GM23338 (cell line): ENCODE measurements around the gene KIAA1328. TPM values are rescaled to one million over a fixed set of nuclear protein-coding genes. Genes with fewer than 3 reads are reported as not detected.

Experiments used
- ATAC-seq: fragments of 200-7000 bp; cut with Tn5 transposase; 3 replicates; pipeline ENCODE4 v1.9.1; 2020
- DNase-seq: peaks from one replicate; pipeline ENCODE4 v3.0.0-alpha.2; 2015; ENCODE audit warnings: low spot score
- H2AFZ ChIP-seq: fragments of 200-600 bp; sonication (generic); 2 replicates; pipeline ENCODE4 v1.8.0; 2016; ENCODE audit warnings: antibody characterized with exemption, mild to moderate bottlenecking, moderate library complexity
- H3F3A ChIP-seq: fragments of 200-600 bp; sonication (generic); replicated peaks from 2 replicates; pipeline ENCODE4 v1.8.0; 2017; ENCODE audit warnings: antibody characterized with exemption, mixed run types, low read depth
- H3K27ac ChIP-seq: fragments of 200-600 bp; sonication (generic); 2 replicates; pipeline ENCODE4 v1.6.1; 2016; ENCODE audit warnings: low read depth
- H3K27me3 ChIP-seq: fragments of 200-600 bp; sonication (generic); 2 replicates; pipeline ENCODE4 v1.8.0; 2016; ENCODE audit warnings: mild to moderate bottlenecking, mixed run types, moderate library complexity; ENCODE audit not compliant: insufficient read depth
- H3K36me3 ChIP-seq: fragments of 200-600 bp; sonication (generic); 2 replicates; pipeline ENCODE4 v1.8.0; 2016; ENCODE audit warnings: mild to moderate bottlenecking; ENCODE audit not compliant: insufficient read depth
- H3K4me1 ChIP-seq: fragments of 200-600 bp; sonication (generic); 2 replicates; pipeline ENCODE4 v1.8.0; 2016; ENCODE audit warnings: mild to moderate bottlenecking, moderate library complexity; ENCODE audit not compliant: insufficient read depth
- H3K4me2 ChIP-seq: fragments of 200-600 bp; sonication (generic); 2 replicates; pipeline ENCODE4 v1.7.1; 2017; ENCODE audit warnings: mixed run types
- H3K4me3 ChIP-seq: fragments of 200-600 bp; sonication (generic); 2 replicates; pipeline ENCODE4 v1.6.1; 2016; ENCODE audit warnings: mixed run types
- H3K79me2 ChIP-seq: fragments of 200-600 bp; sonication (generic); replicated peaks from 2 replicates; pipeline ENCODE4 v1.8.0; 2017; ENCODE audit warnings: mild to moderate bottlenecking; ENCODE audit not compliant: insufficient read depth
- H3K9me2 ChIP-seq: fragments of 200-600 bp; sonication (generic); 2 replicates; pipeline ENCODE4 v1.8.0; 2017; ENCODE audit not compliant: insufficient read depth
- H4K20me1 ChIP-seq: fragments of 200-600 bp; sonication (generic); replicated peaks from 2 replicates; pipeline ENCODE4 v1.8.0; 2017; ENCODE audit warnings: mild to moderate bottlenecking; ENCODE audit not compliant: insufficient read depth
- H3K27ac Mint-ChIP-seq: 2 replicates; pipeline ENCODE4 v1.8.0; 2020; ENCODE audit warnings: inconsistent platforms, mild to moderate bottlenecking, moderate library complexity, mixed read lengths
- H3K27me3 Mint-ChIP-seq: 3 replicates; pipeline ENCODE4 v1.8.0; 2022; ENCODE audit warnings: low read depth, mild to moderate bottlenecking, moderate library complexity, mixed read lengths, inconsistent platforms; ENCODE audit not compliant: insufficient read depth, poor library complexity
- H3K36me3 Mint-ChIP-seq: 3 replicates; pipeline ENCODE4 v1.8.0; 2021; ENCODE audit warnings: low read depth, mild to moderate bottlenecking, inconsistent platforms, moderate library complexity, mixed read lengths
- H3K4me1 Mint-ChIP-seq: 3 replicates; pipeline ENCODE4 v1.8.0; 2020; ENCODE audit warnings: mild to moderate bottlenecking, inconsistent platforms, mixed read lengths
- H3K4me3 Mint-ChIP-seq: 3 replicates; pipeline ENCODE4 v1.8.0; 2021; ENCODE audit warnings: moderate library complexity, mild to moderate bottlenecking, inconsistent platforms, mixed read lengths
- H3K9me3 Mint-ChIP-seq: 3 replicates; pipeline ENCODE4 v1.8.0; 2020; ENCODE audit warnings: moderate library complexity, mild to moderate bottlenecking, inconsistent platforms, mixed read lengths
- CREB1 ChIP-seq: fragments of 250-450 bp; sonication (Bioruptor Pico); IDR thresholded peaks from 2 replicates; pipeline ENCODE4 v1.5.0; 2020; ENCODE audit warnings: low read depth, mild to moderate bottlenecking, moderate library complexity
- CTCF ChIP-seq, 2 experiments: fragments of 200-600 bp in 1 of 2; sonication (generic) in 1 of 2; conservative IDR thresholded peaks; 2 replicates each; pipeline versions ENCODE4 v1.5.1 to v1.6.1; 2016 to 2017; ENCODE audit warnings: antibody characterized with exemption in 2 of 2, low read depth in 2 of 2, mild to moderate bottlenecking in 2 of 2, moderate library complexity in 1 of 2
- ETS1 ChIP-seq: IDR thresholded peaks from 2 replicates; pipeline ENCODE4 v1.6.1; 2016; ENCODE audit warnings: antibody characterized with exemption
- EZH2 ChIP-seq: fragments of 200-600 bp; sonication (generic); IDR thresholded peaks from one replicate; pipeline ENCODE4 v1.8.0; 2017; ENCODE audit warnings: antibody characterized with exemption, mild to moderate bottlenecking, low read depth; ENCODE audit not compliant: unreplicated experiment
- EZH2phosphoT487 ChIP-seq: fragments of 200-600 bp; sonication (generic); IDR thresholded peaks from one replicate; pipeline ENCODE4 v1.8.1; 2018; ENCODE audit warnings: antibody characterized with exemption; ENCODE audit not compliant: unreplicated experiment
- JUNB ChIP-seq: IDR thresholded peaks from one replicate; pipeline ENCODE4 v1.6.1; 2016; ENCODE audit warnings: antibody characterized with exemption; ENCODE audit not compliant: unreplicated experiment
- NANOG ChIP-seq: IDR thresholded peaks from 2 replicates; pipeline ENCODE4 v1.6.1; 2016; ENCODE audit warnings: antibody characterized with exemption, borderline replicate concordance
- POLR2AphosphoS5 ChIP-seq: IDR thresholded peaks from 2 replicates; pipeline ENCODE4 v1.6.1; 2016; ENCODE audit warnings: antibody characterized with exemption, low read depth
- REST ChIP-seq: IDR thresholded peaks from one replicate; pipeline ENCODE4 v1.6.1; 2018; ENCODE audit warnings: antibody characterized with exemption; ENCODE audit not compliant: unreplicated experiment
- STAT1 ChIP-seq: IDR thresholded peaks from one replicate; pipeline ENCODE4 v1.6.1; 2016; ENCODE audit warnings: antibody characterized with exemption; ENCODE audit not compliant: unreplicated experiment
- ZNF114 ChIP-seq: fragments of 250-450 bp; sonication (Bioruptor Pico); IDR thresholded peaks from 2 replicates; pipeline ENCODE4 v1.5.0; 2020; ENCODE audit warnings: mild to moderate bottlenecking, moderate library complexity
- ZNF331 ChIP-seq: fragments of 250-450 bp; sonication (Bioruptor Pico); IDR thresholded peaks from 2 replicates; pipeline ENCODE4 v1.5.0; 2020; ENCODE audit warnings: low read depth, mild to moderate bottlenecking, moderate library complexity
- ZNF462 ChIP-seq: fragments of 250-450 bp; sonication (Bioruptor Pico); IDR thresholded peaks from 2 replicates; pipeline ENCODE4 v1.5.0; 2020; ENCODE audit warnings: mild to moderate bottlenecking, moderate library complexity
- polyA plus RNA-seq: library from polyadenylated mRNA; unstranded; fragments of >200 nt; fragmentation: Nextera tagmentation; extraction: Ambion mirVana; gene quantifications from 2 replicates; pipeline ENCODE4 v1.2.1, GENCODE V29; 2016
- total RNA-seq: library from RNA; depleted of rRNA; stranded (reverse); fragments of >200 nt; shearing (Covaris generic); gene quantifications from 2 replicates; pipeline ENCODE4 v1.2.3, GENCODE V29; 2014

KIAA1328 gene
- total and polyA plus RNA-seq, 2 experiments from 2014 or later = 5.2 to 8.4 TPM

- no peaks in the 10 kb centered on the region; the same call in 2 of the 3 replicates for H3K4me1 Mint-ChIP-seq
- peaks cover 36% of the 10 kb centered on the region for H3K36me3 Mint-ChIP-seq
- Histone ChIP-seq H3K4me3 (no peak overlapping the region), H3K36me3 (peaks cover 8% of the 10 kb centered on the region; the same call in 1 of the 2 replicates), H3F3A (no peaks in the 10 kb centered on the region), H3K27ac (no peak overlapping the region), H4K20me1 (peaks cover 20% of the 10 kb centered on the region), H3K79me2 (no peaks in the 10 kb centered on the region), H2AFZ (no peak overlapping the region), H3K27me3 (no peaks in the 10 kb centered on the region), H3K4me2 (no peak overlapping the region), H3K4me1 (no peaks in the 10 kb centered on the region), H3K9me2 (no peaks in the 10 kb centered on the region)
- TF ChIP-seq CTCF (conservative IDR thresholded peaks at IDR 0.05; ENCODE audit: low read depth in 2 of 2) = no peak
- no peak for TF ChIP-seq ZNF114 (CRISPR knock-in tag)
- no peak for TF ChIP-seq CREB1 (CRISPR knock-in tag)
- no peak for TF ChIP-seq REST
- no peak for TF ChIP-seq JUNB
- no peak for TF ChIP-seq ETS1
- TF ChIP-seq EZH2 = no peak
- no peak for TF ChIP-seq STAT1
- no peak for TF ChIP-seq POLR2AphosphoS5
- TF ChIP-seq NANOG = no peak
- TF ChIP-seq ZNF462 (CRISPR knock-in tag) = no peak
- TF ChIP-seq EZH2phosphoT487 = no peak
- TF ChIP-seq ZNF331 (CRISPR knock-in tag) = no peak
- H3K27ac Mint-ChIP-seq = no peak overlapping the region
- ATAC-seq (no peak), DNase-seq (no peak)
- no peak overlapping the region for H3K4me3 Mint-ChIP-seq
- H3K9me3 Mint-ChIP-seq = no peaks in the 10 kb centered on the region
- H3K27me3 Mint-ChIP-seq = peaks cover 1% of the 10 kb centered on the region
These were observed 17.5 kb upstream of the KIAA1328 start for GRCh38 chr18:36811430-36811829.
